NCI-H1105 treated with DMSO at 0.1 percent for 48 hours (cell line): ENCODE results near the gene FRY.
A peak's percentile ranks its signal among the peaks of the same experiment; 100 is the strongest.

ENCODE experiments used
- DNase-seq: peaks from one replicate; lab custom pipeline; 2025; lab: John Stamatoyannopoulos, UW

Gene FRY

DNA sequence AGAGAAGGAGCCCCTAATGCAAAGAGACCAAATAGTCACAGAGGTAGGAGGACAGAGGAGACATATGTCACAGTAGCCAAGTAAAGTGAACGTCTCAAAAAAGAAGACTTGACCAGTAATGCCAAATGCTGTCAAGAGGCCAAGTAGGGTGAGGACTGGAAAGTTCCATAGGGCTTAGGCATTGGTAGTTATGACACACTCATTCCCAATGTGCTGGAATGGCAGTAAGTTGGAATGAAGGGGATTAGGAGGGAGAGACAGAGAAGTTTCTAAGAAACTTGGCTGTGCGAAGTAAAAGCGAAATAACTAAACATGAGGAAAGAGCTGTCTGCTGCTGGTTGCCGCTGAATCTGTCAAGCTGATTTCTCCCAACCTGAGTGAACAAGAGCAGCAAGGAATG, 14.9 kb upstream of the FRY start:
- DNase-seq = no peak

- no peak for DNase-seq
These were observed 14.1 kb upstream of the FRY start for GRCh38 chr13:32017474-32017873.

DNA sequence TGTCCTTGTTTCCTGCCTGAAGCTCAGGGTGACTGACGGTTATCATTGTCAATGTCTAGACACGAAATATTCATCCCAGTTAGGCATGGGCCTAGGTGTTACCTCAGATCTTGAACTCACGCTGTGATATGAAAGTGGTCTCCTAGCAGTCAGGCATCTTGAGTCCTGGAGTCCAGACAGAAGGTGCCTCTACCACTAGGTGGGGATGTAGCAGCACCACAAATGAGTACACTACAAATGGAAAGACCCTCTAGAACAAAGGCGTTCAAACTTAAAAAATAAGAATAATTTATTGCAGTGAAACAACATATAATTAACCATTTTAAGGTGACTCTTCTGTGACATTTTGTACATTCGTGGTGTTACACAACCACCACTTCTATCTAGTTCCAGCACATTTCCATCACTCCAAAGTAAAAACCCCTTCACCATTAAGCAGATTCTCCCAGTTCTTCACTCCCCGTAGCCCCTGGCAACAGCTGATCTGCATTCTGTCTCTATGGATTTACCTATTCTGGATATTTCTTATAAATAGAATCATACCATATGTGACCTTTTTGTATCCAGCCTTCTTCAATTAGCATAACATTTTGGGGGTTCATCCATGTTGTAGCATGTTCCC, 11.9 kb upstream of the FRY start:
- peak; percentile 41 for DNase-seq

GRCh38 chr13:32021785-32022184, 9.8 kb upstream of the FRY start:
- DNase-seq = no peak

DNA sequence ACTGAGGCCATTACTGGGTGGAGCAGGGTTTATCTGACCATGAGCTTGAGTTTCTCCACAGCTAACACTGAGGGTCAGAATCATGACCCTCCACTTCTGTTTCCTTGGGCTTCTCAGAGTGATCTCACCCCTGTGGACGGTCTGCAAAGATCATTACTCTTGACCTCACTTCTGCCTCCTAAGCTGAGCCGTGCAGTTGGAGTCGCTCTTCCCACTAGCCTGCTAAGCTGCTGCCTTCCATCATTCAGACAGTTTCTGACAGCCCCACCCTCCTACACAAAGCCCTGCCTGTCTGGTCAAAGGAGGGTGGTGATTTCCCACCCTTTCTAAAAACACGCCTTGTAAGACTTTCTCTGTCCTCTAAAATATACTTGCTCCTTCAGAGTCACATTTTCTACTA, 9.3 kb upstream of the FRY start:
- DNase-seq = no peak

GRCh38 chr13:32023096-32023495, 8.5 kb upstream of the FRY start:
- DNase-seq = no peak

DNA sequence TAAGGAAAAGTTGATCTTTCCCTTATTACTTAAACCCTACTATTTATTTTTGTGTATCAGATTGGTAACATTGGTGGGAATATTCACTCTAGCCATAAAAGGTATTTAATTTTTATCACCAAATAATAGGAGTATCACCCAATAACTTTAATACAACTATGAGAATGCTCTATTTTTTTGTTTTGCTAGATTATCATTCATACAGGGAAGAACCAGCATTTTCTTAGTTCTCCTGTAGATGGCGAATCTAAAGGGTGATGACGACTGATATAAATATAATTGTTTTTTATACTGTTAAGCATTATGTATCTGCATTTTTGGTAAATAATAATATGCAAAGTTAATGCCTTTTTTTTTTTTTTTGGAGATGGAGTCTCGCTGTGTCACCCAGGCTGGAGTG, 7.9 kb upstream of the FRY start:
- no peak for DNase-seq

- DNase-seq = no peak
These were observed 6.8 kb upstream of the FRY start for GRCh38 chr13:32024750-32025149.

DNA sequence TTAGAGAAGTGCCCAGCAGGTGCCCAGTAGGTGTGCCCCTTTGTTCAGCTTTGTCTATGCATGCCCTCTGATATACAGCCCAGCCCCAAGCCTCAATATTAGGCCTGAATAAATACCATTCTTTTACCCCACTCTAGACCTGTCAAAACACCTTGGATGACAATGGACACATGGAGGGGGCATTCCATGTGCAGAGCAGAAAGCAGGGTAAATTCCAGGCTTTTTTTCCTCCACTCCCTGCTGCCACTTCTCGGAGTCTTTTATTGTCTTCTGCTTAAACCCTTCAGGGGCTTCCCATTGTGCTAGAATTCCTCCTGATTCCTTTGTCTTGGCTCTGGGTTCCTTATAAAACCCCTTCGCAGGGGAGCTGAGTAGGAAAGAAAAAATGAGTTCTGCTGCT, 5.8 kb upstream of the FRY start:
- DNase-seq = no peak

DNA sequence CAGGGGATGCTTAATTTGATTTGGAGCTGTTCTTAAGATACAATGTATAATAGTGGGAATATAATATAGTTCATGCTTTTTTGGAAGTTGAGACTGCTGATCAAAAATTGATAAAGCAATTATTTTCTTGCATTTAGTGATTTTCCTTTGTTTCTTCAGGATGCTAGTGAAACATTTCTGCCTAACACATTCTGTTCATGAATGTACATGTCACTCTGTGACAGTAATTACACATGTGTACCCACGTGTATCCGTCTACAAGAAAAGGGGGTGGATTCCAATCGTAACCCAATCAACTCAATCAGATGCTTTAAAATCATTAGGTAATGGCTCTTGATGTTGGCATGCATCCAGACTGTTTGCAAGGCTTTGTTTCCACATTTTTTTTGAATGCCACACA, 5.0 kb upstream of the FRY start:
- no peak for DNase-seq

DNA sequence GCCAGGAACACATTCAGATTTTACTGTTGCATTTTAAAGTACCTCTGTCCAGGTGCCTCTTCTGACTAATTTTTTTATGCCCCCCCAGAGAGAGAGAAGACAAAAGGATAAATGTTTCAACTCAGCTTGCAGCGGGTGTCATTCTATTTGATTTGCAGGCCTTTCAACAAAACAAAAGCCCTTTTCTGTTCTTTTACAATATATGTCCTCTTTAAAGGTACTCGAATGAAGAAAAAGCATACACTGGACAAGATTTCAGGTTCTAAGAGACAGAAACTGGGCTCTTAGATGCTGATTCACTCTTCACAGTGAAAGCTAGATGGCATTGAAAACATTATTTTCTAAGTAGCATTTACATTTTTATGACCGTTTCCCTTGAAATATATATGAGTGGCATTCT, 2.9 kb upstream of the FRY start:
- no peak for DNase-seq

DNA sequence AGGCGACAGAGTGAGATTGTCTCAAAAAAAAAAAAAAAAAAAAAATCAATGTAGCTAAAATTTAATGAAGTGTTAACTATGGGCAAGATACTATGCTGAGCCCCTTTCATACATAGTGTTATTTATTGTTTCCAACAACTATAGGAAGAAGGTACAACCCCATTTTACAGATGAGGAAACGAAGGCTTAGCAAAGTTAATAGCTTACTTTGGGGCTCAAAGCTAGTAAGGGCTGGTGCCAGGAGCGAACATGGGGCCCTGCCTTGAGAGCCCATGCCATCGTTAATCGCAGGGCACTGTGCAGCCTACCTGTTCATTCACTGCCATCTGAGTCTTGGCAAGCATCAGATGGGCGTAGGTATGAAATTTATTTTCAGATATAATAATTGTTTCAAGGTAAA, 1.9 kb upstream of the FRY start:
- no peak for DNase-seq

DNA sequence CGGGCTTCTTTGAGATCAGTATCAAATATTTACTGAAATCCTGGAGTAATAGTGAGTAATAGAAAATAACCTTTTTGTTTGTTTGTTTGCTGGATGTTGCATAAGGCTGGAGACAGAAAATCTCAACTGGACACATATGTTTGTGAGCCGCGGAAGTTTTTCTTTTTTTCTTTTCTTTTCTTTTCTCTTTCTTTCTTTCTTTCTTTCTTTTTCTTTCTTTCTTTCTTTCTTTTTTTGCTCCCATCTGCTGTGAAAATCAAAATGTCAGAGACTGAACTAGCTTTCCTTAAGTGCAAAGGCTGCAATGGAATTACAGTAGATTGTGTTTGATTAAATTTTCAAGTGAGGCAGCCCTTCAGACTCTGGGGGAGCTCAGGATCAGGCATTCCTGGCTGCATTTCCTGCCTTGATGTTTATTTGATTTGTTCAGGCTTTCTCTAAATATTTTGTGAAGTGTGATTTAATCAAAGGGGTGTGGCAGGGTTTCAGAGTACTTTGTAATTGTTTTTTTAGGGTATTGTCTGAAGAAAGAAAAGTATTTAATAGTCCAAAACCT, 319 bp downstream of the FRY start:
- DNase-seq = no peak

DNA sequence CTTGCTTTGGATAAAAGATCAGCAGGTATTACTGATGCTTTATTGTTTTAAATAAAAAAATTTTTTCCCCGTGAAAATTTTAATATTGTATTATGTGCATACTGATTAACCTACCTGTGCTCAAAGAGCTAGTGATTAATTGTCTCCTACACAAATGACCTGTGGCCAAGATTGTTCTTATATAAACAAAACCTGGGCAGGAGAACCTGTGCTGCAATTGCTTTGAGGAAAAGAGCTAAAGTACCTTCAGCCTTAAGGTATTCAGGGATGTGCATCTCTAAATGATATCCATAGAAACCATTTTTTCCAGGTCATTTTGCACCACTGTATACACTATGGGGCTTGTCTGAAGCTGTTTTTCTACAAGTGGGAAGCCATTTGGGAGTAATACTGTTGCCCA, 1.2 kb downstream of the FRY start:
- DNase-seq = no peak

DNA sequence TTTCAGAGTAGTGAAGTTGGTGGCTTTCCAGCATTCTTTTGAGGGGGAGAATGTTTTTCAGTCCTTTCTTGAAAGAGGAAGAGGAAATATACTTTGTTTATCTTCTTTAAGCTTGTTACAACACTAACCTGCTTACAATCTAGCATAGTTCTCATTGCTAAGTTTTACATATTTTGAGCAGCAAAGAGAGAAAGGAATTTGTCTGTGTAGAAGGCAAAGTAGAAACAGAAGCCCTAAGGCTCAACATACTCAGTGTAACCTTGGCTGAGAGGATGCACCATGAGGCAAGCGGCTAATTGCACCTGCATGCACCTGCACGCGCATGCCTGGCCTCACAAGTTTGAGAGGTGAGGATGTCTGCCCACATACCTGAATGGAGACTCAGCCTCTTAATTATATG, 2.2 kb downstream of the FRY start:
- peak; percentile 82 for DNase-seq

DNA sequence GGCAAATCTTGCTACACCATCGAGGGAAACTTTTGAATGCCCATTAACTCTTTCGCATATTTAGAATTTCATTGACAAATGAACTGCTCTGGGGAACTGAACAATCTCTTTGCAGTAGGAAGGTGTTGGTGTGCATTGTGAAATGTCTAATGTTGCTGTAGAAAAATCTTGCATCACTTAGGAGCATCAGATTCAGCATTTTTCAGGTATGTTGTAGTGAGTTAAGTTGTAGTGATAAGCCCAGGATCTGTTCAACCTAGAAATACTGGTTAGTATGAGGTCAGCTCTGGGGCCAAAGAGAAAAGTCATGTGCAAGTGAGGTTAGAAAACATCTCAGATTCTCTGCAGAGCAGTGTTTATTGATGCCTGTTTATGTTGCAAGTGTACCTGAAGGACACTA, 4.1 kb downstream of the FRY start:
- no peak for DNase-seq

DNA sequence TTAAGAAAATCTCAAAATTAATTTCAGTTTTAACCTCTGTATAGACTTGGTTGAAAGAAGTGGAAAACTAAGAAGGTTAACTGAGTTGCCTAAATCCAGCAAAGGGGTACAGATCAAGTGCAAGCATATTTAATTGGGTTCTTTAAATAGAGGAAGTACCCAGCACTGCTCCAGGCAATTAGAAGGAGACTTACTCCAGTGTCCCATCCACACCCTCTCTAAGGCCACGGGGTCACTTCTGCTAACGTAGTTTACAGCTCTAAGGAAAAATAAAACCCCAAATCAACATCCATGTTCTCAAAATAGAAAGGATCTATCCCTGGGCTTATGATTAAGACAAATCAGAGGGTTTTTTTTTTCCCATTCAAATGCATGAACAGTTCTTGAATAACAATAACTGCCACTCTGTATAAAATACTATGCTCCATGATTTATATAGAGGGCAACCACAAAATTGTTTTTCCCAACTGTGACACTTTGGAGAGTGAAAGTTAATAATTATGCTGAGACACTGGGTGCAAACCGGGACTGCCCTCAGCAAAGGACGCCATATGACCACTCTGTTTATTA, 4.6 kb downstream of the FRY start:
- DNase-seq = no peak

GRCh38 chr13:32036757-32037156, 5.2 kb downstream of the FRY start:
- no peak for DNase-seq

DNA sequence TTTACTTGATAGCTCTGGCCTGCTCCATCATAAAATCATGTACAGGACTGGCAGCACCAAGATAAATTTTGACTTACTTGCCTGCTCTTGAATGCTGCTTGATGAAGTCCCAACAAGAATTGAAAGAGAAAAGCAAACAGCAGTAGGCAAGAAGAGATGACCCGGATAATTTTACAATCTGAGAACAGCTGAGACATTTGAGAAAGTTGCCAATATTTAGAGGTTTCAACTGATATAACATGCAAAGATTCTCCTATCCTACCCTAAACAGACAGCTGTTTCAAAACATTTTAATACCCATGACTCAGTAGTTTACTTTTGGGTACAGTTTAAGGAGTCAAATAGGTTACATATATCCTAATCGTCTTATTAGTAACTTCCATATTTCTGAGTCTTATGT, 5.9 kb downstream of the FRY start:
- DNase-seq = no peak

- DNase-seq = no peak
These were observed 6.8 kb downstream of the FRY start for GRCh38 chr13:32038343-32038742.

GRCh38 chr13:32039056-32039455, 7.5 kb downstream of the FRY start:
- no peak for DNase-seq

DNA sequence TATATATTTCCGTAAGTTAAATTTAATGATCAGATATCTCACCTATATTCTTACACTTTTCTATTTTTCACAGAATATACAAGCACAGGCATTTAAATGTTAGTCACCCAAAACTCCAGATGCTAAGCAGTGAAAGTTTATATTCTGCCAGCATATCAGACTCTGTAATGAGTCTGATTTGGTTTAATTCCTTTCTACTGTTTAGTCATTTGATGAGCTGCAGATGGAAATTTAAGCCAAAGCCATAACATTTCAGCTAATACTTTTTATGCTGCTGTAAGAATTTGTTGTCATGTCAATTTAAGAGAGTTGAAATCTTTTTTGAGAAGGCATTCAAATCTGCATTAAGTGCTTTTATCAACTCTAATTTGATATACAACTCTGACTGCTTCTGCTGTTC, 8.0 kb downstream of the FRY start:
- DNase-seq = no peak

- no peak for DNase-seq
These were observed 8.6 kb downstream of the FRY start for GRCh38 chr13:32040052-32040642.

GRCh38 chr13:32040689-32041088, 9.1 kb downstream of the FRY start:
- DNase-seq = no peak
